B cell (primary cell): ENCODE results near the gene TSPAN18. TPM values are rescaled to one million over a fixed set of nuclear protein-coding genes. Genes with fewer than 3 reads are reported as not detected.

Experiments used
- ATAC-seq: fragments of 200-7000 bp; cut with Tn5 transposase; one replicate; pipeline ENCODE4 v1.10.0; 2021; ENCODE audit warnings: low read depth, mild to moderate bottlenecking, moderate number of reproducible peaks, moderate library complexity
- CTCF ChIA-PET: fragments of 350-600 bp; sonication (Branson Sonifier 250); formaldehyde crosslinking; loops from one replicate; lab custom pipeline; 2021; ENCODE audit warnings: antibody characterized with exemption, inconsistent platforms; lab: Charles Lee
- POLR2A ChIA-PET: fragments of 350-600 bp; sonication (Branson Sonifier 250); formaldehyde crosslinking; loops from one replicate; lab custom pipeline; 2021; ENCODE audit warnings: antibody characterized with exemption; lab: Charles Lee
- DNase-seq: peaks from one replicate; pipeline ENCODE4 v3.0.0; 2013
- H2AFZ ChIP-seq: 2 replicates; pipeline ENCODE4 v1.6.1; 2012; ENCODE audit warnings: mild to moderate bottlenecking, low read depth, low read length; ENCODE audit not compliant: insufficient read depth, poor library complexity, severe bottlenecking
- H3K27ac ChIP-seq, 2 donors: 1 replicate in 1 of 2; 2 replicates in 1 of 2; pipeline ENCODE4 v1.5.1; 2012 to 2013; ENCODE audit warnings: low read length in 2 of 2, mild to moderate bottlenecking in 2 of 2, moderate library complexity in 1 of 2
- H3K27me3 ChIP-seq, 4 experiments: fragments of 200-600 bp in 1 of 4; sonication (generic) in 1 of 4; replicated peaks in 1 of 4; 1 replicate in 2 of 4; 2 replicates in 2 of 4; pipeline versions ENCODE4 v1.6.1 to v1.7.0; 2013 to 2016; ENCODE audit warnings: low read length in 3 of 4, mild to moderate bottlenecking in 2 of 4, mixed read lengths in 1 of 4, moderate library complexity in 1 of 4; ENCODE audit not compliant: insufficient read depth in 4 of 4, control insufficient read depth in 3 of 4; ENCODE audit errors: control extremely low read depth in 1 of 4
- H3K36me3 ChIP-seq, 2 experiments: replicated peaks in 1 of 2; 1 replicate in 1 of 2; 2 replicates in 1 of 2; pipeline versions ENCODE4 v1.6.1 to v1.7.1; 2013; ENCODE audit warnings: low read length in 1 of 2; ENCODE audit not compliant: insufficient read depth in 2 of 2, control insufficient read depth in 1 of 2; ENCODE audit errors: control extremely low read depth in 1 of 2, extremely low read depth in 1 of 2
- H3K4me1 ChIP-seq, 2 donors: fragments of 200-600 bp in 1 of 2; sonication (generic) in 1 of 2; 1 replicate in 1 of 2; 2 replicates in 1 of 2; pipeline versions ENCODE4 v1.5.1 to v1.6.1; 2013 to 2017; ENCODE audit warnings: low read length in 2 of 2; ENCODE audit not compliant: control insufficient read depth in 2 of 2, insufficient read depth in 2 of 2
- H3K4me2 ChIP-seq: replicated peaks from 2 replicates; pipeline ENCODE3; 2012; ENCODE audit warnings: mild to moderate bottlenecking, low read depth, low read length; ENCODE audit not compliant: poor library complexity, severe bottlenecking
- H3K4me3 ChIP-seq, 5 experiments: fragments of 200-600 bp in 1 of 5; sonication (generic) in 1 of 5; 1 replicate in 3 of 5; 2 replicates in 2 of 5; pipeline versions ENCODE4 v1.5.1 to v1.7.0; 2011 to 2016; ENCODE audit warnings: low read length in 4 of 5, mild to moderate bottlenecking in 4 of 5, low read depth in 2 of 5, control low read depth in 1 of 5, moderate library complexity in 1 of 5; ENCODE audit not compliant: insufficient read depth in 1 of 5; ENCODE audit errors: control extremely low read depth in 1 of 5, extremely low read depth in 1 of 5
- H3K79me2 ChIP-seq: fragments of 200-600 bp; sonication (generic); one replicate; pipeline ENCODE4 v1.6.0; 2016; ENCODE audit warnings: low read length; ENCODE audit not compliant: control insufficient read depth, insufficient read depth
- H3K9ac ChIP-seq: fragments of 200-600 bp; sonication (generic); 2 replicates; pipeline ENCODE4 v1.6.1; 2017; ENCODE audit warnings: mild to moderate bottlenecking, low read length, moderate library complexity
- H3K9me3 ChIP-seq, 3 donors: one replicate each; pipeline versions ENCODE4 v1.6.1 to v1.7.1; 2013; ENCODE audit warnings: low read length in 2 of 3; ENCODE audit not compliant: control insufficient read depth in 2 of 3, insufficient read depth in 1 of 3; ENCODE audit errors: control extremely low read depth in 1 of 3
- H4K20me1 ChIP-seq: 2 replicates; pipeline ENCODE4 v1.6.0; 2012; ENCODE audit warnings: mild to moderate bottlenecking, low read length; ENCODE audit not compliant: insufficient read depth, control insufficient read depth, poor library complexity, severe bottlenecking
- H3K27ac Mint-ChIP-seq: one replicate; pipeline ENCODE4 v1.8.0; 2021; ENCODE audit warnings: mixed read lengths
- H3K27me3 Mint-ChIP-seq: one replicate; pipeline ENCODE4 v1.8.0; 2021; ENCODE audit warnings: mixed read lengths
- H3K4me1 Mint-ChIP-seq: one replicate; pipeline ENCODE4 v1.8.0; 2021; ENCODE audit warnings: mixed read lengths
- H3K4me3 Mint-ChIP-seq: one replicate; pipeline ENCODE4 v1.8.0; 2021; ENCODE audit warnings: mixed read lengths
- H3K9me3 Mint-ChIP-seq: one replicate; pipeline ENCODE4 v1.8.0; 2022; ENCODE audit warnings: mixed read lengths; ENCODE audit not compliant: insufficient read depth
- CTCF ChIP-seq: fragments of 200-600 bp; IDR thresholded peaks from one replicate; pipeline ENCODE4 v1.8.0; 2022; ENCODE audit warnings: antibody characterized with exemption, mild to moderate bottlenecking
- EZH2 ChIP-seq: IDR thresholded peaks from 2 replicates; pipeline ENCODE4 v1.6.1; 2012; ENCODE audit warnings: borderline replicate concordance, low read depth, mild to moderate bottlenecking, moderate library complexity, low read length; ENCODE audit not compliant: insufficient read depth, poor library complexity, severe bottlenecking
- WGBS: methylation state at CpG from one replicate; pipeline ENCODE4 v1.1.5; 2013; ENCODE audit warnings: missing lambda C conversion rate; ENCODE audit not compliant: insufficient coverage; 5-methylcytosine and 5-hydroxymethylcytosine counted together
- intact Hi-C: fragments of 100-400 bp; cut with micrococcal nuclease; formaldehyde crosslinking; loops from one replicate; pipeline ENCODE4 v1.10.0; 2022
- polyA plus RNA-seq: library from polyadenylated mRNA; depleted of rRNA; stranded (reverse); fragments of >200 nt; gene quantifications from 2 replicates; pipeline ENCODE4 v1.2.3, GENCODE V29; 2012
- total RNA-seq, 2 donors: library from RNA; stranded (reverse); fragments of 120-200 nt in 1 of 2; gene quantifications; 1 replicate in 1 of 2; 2 replicates in 1 of 2; pipeline versions ENCODE4 v1.2.3 to v1.2.4, GENCODE V29; 2013 to 2022

TSPAN18 gene
- total and polyA plus RNA-seq, 2 donors (not counting 1 experiment from before 2014, with no cell fraction given): 0.75 to 2.0 TPM

GRCh38 chr11:44860346-44860745 is 133.6 kb downstream of the TSPAN18 start:
- H3K4me3 Mint-ChIP-seq: no peak overlapping the region
- Histone ChIP-seq H3K9ac (no peak overlapping the region), H3K36me3 (no peaks in the 10 kb centered on the region), H3K27ac (no peak overlapping the region), H3K4me2 (no peak overlapping the region), H2AFZ (no peak overlapping the region), H3K79me2 (no peaks in the 10 kb centered on the region), H3K9me3 (no peaks in the 10 kb centered on the region), H3K27me3 (peaks cover 0 to 9% (median 0%) of the 10 kb centered on the region in 4 experiments), H4K20me1 (no peaks in the 10 kb centered on the region), H3K4me1 (peaks cover 0 to 8% of the 10 kb centered on the region in 2 donors), H3K4me3 (no peak overlapping the region)
- ChIA-PET POLR2A (no interaction called here), CTCF (no interaction called here)
- peaks cover 11% of the 10 kb centered on the region for H3K4me1 Mint-ChIP-seq
- WGBS: 96% methylated on average over 4 of the region's 5 CpGs
- intact Hi-C loops: no loop called here
- ATAC-seq (no peak), DNase-seq (no peak)
- no peaks in the 10 kb centered on the region for H3K9me3 Mint-ChIP-seq
- H3K27me3 Mint-ChIP-seq: peaks cover 15% of the 10 kb centered on the region
- no peak overlapping the region for H3K27ac Mint-ChIP-seq
- no peak for TF ChIP-seq EZH2
- TF ChIP-seq CTCF: no peak

GRCh38 chr11:44861849-44862557 is 135.2 kb downstream of the TSPAN18 start:
- Mint-ChIP-seq H3K9me3 (no peaks in the 10 kb centered on the region), H3K27me3 (peaks cover 15% of the 10 kb centered on the region), H3K4me3 (peak overlapping the region; percentile 8), H3K27ac (no peak overlapping the region), H3K4me1 (peaks cover 11% of the 10 kb centered on the region)
- H3K4me3 ChIP-seq: no peak overlapping the region
- intact Hi-C loops: no loop called here
- ChIA-PET POLR2A (no interaction called here), CTCF (interaction anchor here (1.1 kb wide), 1 partner anchor 305 kb away, joined by 4 read pairs; no protein-coding TSS in a partner anchor)
- H2AFZ ChIP-seq: peak overlapping the region; percentile 10
- H3K9ac ChIP-seq: no peak overlapping the region
- H3K36me3 ChIP-seq: no peaks in the 10 kb centered on the region
- no peaks in the 10 kb centered on the region for H3K79me2 ChIP-seq
- WGBS: 1% methylated on average over 12 of the region's 19 CpGs
- peaks cover 0 to 8% of the 10 kb centered on the region in 2 donors for H3K4me1 ChIP-seq
- TF ChIP-seq EZH2: no peak
- TF ChIP-seq CTCF: no peak
- no peak overlapping the region for H3K27ac ChIP-seq
- ATAC-seq (peak; percentile 90), DNase-seq (peak; percentile 16)
- H3K9me3 ChIP-seq: no peaks in the 10 kb centered on the region
- H3K27me3 ChIP-seq: peaks cover 0 to 9% (median 0%) of the 10 kb centered on the region in 4 experiments
- peak overlapping the region; percentile 15 for H3K4me2 ChIP-seq
- no peaks in the 10 kb centered on the region for H4K20me1 ChIP-seq
